HG03378 (cell line): ENCODE data around the gene ACTN4.

Source experiments
- ATAC-seq: cut with Tn5 transposase; IDR thresholded peaks from one replicate; pipeline ENCODE4 v1.9.1; 2021; ENCODE audit warnings: mild to moderate bottlenecking, moderate library complexity; ENCODE audit not compliant: unreplicated experiment

The ACTN4 gene

DNA sequence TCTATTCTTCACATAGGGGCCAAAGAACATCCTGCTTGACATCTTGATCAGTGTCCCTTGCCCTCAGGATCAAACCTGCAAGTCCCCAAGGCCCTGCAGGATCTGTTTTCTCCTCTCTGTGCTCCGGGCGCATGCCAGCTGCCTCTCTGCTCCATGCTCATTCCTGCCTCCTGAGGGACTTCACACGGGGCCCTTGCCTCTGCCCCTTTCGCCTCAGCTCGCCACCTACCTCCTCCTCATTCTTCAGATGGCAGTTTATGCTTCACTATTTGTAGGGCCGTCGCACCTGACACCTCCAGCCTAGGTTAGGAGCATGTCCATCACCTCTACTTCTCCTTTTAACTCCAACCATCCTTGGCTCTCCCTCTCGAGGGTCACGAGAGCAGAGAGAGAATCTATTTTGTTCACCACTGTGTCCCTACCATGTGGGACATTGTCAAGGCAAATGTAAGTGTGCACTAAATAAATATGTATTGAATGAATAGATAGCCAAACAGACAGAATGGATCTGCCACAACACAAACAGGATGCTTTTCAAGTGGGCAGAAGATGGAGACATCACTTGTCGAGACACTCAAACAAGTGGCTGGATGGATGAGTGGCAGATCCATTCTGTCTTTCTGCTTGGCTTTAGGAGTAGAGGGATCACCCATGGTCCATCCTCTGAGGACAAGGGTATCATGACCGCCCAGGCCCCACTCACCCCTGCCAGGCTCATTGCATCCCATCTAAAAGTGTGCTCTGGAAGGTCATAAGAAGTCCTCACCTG is 29.6 kb downstream of the ACTN4 start:
- no peak for ATAC-seq

DNA sequence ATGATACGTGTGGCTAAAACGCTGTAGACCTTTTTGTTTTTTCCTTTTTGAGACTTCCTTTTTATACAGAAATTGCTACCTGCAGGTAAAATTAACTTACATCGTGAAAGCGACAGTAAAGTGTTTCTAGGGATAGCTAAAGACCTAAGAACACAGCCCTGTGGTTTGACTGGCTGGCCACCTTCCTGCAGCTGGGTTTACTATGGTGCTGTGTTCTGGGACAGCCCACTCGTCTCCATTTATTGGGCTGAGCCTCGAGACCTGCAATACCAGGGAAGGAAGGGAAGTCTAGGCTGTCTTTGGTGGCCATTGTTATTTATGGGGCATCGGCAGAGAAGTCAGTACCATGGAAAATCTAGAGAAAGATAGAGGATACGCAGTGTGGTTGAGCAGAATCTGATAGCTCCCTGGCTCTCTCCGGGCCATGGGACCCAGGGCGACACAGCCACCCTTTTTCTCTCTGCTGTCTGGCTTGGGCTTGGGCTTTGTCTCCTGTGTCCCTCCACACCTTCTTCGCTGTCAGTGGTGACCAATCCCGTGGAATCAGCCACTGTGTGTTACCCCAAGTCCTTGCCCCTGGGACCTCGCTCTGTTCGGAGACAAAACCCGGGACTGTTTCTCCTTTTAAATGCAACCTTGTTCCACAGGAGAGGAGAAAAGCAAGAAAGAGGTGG is 30.9 kb downstream of the ACTN4 start:
- ATAC-seq, result no peak

DNA sequence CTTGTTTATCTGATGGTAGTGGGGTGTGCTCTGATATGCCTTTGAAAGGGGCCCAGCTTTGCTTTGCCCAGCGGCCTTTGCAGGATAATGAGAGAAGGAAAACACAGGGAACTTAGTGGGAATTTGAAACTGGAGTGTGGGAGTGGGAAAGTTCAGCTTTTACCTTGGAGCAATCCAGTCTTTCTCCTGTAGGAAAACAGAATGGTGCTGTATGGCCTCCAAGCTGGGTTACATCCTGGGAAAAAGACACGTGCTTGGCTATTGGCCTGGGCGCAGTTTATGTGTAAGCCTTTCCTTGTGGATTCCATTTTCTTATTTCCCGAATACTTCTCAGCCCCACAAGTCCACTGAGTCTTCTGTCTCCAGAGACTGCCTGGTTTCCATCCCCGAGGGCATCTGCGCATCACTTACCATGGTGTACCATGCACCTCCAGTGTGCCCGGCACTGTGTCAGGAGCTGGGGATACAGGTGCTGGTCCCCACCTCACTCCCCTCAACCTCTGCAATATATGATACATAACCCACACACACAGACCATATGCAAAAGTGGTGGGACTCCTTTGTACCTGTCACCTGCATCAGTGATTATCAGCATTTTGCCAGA is 31.5 kb downstream of the ACTN4 start:
- ATAC-seq, result no peak

DNA sequence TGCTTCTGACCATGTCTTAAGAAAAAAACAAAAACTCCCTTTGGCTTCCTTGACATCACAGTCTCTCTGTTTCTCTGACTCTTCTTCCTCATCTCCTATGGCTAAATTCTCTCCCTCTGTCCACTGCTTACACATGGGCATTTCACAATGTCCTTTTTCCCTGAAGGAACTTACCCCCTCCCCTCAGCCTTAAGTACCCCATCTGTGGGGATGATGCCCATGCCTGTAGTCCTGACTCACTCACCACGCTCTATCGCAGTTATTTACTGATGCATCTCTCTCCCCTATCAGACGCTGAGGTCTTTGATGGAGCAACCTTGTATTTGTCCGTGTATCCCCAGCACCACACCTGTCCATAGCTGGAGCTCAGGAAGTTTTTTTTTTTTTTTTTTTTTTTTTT is 32.4 kb downstream of the ACTN4 start:
- ATAC-seq, result no peak

DNA sequence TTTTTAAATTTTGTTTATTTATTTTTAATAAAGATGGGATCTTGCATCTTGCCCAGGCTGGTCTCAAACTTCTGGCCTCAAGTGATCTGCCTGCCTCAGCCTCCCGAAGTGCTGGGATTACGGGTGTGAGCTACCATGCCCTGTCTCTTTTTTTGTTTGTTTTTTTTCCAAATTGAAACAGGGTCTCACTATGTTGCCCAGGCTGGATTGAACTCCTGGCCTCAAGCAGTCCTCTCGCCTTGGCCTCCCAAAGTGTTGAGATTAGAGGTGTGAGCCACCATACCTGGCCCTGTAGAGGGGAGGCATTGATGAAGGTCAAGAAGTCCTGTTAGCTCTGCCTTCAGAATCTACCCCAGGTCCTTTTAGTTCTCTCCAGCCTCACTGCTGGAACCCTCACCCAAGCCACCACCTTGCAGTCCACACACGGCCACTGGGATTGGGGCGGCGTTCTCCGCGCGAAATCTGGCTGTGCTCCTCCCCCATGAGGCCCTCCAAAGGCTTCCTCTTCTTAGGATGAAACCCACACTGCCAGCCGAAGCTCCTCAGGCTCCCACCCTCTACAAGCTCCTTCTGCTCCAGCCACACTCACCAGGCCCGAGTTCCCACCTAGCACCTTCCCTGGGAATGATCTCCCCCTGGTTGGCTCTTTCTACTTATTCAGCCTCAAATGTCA is 34.9 kb downstream of the ACTN4 start:
- ATAC-seq, result no peak

DNA sequence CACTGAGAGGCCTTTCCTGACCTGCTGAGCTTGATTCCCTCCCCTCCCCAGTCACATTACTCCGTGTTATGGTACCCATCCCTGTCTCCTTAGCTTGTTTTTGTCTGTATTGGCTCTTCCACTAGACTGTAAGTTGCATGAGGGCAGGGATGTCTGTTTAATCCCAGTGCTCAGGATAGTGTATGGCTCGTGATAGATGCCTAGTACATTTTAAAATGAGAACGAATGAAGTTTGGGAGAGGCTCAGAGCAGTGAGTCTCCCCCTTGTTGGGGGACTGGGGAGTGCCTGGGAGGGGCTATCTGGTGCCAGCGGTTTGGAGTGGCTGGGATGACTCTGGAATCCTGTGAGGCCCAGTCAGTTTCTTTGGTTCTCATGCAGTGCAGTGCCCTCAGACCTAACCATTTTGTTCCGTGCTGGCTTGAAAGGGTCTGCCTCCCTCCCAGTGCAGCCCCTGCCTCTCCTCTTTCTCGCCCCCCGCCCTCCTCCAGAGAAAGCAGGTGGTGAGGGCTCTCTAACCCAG is 35.5 kb downstream of the ACTN4 start:
- no peak for ATAC-seq

DNA sequence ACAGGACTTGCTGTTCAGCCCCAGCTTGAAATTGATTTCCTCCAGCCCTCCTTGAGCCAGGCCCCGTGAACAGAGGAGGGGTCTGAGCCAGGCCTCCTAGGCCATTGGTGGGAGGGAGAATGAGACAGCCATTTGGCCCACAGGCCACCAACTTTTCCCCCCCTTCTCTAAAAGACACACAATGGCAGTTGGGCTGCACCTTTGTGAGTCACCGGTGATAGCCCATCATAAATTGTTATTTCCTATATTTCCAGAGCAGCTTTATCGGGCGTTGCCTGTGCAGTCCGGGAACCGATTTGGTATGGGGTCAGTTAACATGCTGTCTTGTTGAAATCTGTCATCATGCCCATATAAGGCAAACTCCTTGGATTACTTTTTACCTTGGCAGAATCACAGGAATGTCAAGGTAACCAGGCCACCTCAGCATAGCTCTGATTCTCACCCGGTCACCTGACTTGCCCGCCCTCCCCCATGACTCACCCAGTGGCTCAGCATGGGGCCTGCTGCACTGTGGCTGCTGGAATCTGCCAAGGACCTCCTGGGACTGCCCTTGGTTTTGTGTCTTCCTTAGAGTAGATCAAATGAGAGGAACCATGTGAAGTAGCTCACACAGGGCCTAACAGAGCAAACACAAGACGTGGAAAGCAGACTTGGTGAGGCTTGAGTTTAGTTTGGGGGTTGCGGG is 36.1 kb downstream of the ACTN4 start:
- no peak for ATAC-seq

DNA sequence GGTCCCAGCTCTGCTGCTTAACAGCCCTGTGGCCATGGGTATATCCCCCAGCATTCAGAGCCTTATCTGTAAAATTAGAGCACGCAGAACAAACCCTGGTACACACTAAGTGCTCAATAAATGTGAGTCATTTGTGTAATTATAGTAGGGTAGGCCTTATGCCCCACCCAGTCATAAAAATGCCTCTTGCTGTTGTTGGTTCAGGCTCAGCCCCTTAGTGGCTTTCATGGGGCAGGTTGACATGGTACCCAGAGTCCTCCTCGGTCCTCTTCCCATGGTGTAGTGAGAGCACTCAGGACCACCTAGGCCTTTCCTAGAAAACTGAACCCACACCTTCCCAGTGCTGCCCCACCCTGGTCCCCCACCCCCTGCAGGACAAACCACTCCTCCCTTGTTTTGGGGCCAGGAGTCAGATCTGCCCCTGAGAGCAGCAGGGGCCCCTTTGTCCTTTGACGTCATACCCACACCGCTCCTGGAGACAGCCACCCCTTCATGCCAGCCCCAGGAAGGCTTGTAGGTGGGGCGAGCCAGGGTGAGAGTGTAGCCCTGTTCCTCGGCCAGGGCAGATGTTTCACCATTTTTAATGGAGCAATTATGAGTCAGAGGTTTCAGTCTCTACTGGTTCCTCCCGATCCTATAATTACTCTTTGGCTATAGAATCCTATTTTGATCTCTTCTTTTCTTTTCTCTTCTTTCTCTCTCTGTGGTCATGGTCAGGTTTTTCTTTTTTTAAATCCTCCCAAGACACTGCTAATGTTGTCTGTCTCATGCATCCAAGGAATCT is 36.8 kb downstream of the ACTN4 start:
- ATAC-seq, result no peak

DNA sequence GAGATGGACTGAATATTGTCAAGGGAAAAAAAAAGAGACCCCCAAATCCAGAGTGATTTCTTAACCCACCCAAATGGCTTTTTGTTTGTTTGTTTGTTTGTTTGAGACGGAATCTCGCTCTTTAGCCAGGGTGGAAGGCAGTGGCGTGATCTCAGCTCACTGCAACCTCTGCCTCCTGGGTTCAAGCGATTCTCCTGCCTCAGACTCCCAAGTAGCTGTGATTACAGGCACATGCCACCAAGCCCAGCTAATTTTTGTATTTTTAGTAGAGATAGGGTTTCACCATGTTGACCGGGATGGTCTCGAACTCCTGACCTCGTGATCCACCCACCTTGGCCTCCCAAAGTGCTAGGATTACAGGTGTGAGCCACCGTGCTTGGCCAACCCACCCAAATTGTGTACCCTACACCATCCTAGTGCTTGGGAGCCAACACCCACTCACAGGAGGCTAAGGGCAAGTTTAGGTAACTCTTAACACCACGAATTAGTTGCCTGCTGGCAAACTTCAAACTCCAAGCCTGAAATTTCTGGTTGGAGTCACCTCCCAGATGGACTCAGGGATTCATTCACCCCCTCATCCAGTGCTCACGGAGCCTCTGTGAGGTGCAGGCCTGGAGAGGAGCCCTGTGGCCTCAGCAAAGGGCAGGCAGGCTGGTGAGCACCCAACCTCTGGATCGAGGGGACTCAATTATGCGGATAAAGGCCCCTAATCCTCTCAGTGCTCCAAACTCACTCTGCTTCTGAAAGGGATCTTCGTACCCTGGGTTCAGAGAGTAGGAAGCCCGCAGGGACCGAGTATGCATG is 37.6 kb downstream of the ACTN4 start:
- ATAC-seq, result no peak

DNA sequence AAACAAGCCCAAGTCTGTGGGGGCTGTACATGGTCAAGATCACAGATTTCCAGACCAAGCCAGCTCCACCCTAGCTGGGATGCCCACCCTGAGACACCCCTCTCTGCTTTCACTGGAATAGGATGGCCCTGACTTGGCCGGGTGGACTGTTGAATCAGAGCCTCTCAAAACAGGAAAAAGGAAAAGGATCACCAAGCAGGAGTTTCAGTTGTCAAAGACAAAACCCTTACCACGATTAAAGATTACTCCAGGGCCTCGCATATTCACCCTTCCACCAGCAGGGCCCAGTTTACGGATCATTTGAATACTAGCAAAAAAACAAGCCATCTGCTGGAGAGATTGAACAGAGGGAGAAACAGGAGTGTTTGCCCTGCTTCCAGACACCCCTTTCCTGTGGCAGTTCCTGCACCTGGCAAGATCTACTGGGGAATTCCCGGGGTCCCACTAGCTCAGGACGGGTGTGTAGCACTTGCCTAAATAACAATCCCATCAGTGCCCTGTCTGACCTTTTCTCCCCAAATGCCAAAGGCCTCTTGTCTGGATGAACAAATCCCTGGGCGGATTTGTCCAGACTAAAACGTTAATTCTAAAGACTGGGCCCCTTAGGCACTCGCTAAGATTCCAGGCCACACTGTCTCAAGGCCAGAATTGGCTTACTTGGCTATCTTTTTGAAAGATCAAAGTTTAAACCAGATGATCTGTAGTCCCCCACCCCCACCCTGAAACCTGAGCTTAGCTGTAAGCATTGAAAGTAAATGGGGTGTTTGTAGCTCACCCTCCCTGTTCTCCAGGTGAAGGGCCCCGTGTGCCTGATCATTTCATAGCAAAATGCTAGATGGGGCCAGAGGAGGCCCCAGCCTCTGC is 38.4 kb downstream of the ACTN4 start:
- ATAC-seq, result no peak

DNA sequence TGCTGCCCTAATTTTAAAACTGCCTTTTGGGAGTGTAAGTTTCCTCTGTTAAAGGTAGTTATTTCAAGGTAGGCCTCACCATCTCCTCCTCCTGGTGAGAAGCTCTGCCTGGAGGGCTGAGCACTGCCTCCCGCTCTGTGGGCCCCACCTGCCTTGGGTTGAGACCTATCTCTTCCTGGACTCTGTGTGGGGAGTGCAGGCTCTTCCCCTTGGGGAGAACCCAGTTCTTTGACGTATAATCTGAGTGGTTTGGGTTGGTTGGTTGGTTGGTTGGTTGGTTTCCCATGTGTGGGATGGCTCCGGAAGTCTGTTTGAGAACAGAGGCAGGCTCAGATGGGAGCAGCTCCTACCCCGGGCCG is 39.1 kb downstream of the ACTN4 start:
- no peak for ATAC-seq

DNA sequence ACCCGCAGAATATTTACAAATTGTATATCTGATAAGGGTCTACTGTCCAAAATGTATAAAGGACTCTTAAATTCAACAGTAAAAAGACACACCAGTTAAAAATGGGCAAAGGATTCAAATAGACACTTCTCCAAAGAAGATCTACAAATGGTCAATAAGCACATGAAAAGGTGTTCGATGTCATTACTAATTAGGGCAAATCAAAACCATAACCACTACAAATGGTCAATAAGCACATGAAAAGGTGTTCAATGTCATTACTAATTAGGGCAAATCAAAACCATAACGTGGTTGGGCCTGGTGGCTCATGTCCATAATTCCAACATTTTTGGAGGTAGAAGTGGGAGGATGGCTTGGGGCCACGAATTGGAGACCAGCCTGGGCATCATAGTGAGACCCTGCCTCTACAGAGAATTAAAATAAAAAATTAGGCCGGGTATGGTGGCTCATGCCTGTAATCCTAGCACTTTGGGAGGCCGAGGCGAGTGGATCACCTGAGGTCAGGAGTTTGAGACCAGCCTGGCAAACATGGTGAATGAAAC is 40.5 kb downstream of the ACTN4 start:
- no peak for ATAC-seq

DNA sequence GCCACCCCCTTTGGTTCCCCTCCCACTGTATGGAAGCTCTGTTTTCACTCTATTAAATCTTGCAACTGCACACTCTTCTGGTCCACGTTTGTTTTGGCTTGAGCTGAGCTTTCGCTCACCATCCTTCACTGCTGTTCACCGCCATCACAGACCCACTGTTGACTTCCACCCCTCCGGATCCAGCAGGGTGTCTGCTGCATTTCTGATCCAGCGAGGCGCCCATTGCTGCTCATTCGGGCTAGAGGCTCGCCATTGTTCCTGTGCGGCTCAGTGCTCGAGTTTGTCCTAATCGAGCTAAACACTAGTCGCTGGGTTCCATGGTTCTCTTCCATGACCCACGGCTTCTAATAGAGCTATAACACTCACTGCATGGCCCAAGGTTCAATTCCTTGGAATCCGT is 42.7 kb downstream of the ACTN4 start:
- ATAC-seq, result no peak

DNA sequence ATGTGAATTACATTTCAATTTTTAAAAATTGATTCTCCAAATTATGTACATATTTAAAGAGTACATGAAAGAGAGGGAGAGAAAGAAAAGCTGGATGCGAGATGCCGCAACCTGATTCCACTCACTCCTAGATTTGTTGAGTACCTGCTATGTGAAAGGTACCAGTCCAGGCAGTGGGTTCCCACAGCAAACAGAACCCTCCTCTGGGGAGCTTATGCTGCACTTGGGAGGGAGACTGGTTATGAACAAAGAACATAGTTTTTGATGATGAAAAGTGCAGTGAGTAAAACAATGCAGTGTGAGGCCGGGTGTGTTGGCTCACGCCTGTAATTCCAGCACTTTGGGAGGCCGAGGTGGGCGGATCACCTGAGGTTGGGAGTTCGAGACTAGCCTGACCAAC is 43.4 kb downstream of the ACTN4 start:
- no peak for ATAC-seq

DNA sequence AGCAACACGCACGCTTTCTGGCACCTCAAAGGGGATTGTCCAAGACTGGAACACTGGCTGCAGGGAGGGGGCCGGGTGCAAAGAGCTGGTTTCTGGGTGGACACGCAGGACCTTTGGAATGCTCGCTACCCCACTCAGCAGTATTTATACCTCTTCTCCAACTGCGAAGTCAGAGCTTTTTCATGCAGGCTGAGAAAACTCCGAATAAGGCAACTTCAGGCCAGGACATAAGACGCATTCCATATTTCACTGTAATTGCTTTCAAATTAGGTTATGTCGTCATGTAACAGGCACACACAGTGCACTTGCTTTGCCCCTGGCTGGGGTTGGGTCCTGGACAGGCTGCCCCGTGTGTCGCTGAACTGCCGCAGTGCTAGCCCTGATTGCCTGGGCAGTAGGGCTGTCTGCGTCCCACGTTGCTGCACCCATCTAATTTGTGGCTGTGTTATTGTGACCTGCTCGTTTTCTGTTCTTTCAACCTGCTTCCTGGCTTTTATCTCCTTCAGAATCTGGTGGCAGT is 44.5 kb downstream of the ACTN4 start:
- ATAC-seq, result no peak

DNA sequence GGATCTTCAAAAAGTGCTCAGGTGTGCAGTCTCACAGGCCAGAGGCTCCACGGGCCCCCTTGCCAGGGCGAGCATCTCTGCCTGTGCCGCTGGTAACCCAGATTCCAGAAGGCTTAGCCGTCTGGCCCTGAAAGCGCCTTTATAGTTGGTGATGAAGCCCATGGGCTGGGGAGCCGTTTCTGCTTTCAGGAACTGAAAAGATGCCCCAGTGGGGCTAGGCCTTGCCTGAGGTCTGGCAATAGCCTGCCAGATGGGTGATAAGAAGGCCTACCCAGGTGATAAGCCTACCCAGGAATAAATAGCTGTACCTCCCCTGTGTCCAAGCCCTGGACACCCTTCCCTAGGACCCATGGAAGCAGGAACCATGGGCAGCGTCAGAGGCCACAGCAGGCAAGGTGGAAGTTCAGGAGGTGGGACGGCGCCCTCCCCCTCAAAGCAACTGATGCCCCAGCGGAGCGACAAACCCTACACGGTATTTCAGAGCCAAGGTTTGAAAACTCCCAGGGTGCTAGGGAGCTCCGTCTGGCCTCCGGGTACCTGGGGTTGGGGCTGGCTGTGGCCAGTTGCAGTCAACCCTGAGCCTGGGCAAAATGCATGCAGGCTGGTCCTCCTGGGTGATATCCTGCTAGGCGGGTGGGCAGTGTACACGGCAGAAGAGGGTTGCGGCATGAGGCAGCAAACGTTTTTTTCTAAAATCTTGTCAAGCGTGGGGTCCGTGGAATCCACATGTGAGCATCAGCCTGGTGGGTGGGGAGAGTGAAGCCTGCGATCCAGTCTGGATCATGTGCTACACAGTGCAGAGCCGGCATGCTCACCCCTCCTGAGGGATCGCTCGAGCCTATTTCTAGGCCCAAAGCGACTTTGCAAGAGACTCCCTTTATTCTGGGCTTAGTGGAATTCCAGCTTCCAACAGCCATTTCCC is 45.3 kb downstream of the ACTN4 start:
- no peak for ATAC-seq
